HL-60/S4 treated with phorbol 12-myristate 13-acetate at 8.2 ng/mL for 4 days and 3 days (cell line): ENCODE measurements around the gene ACOX2.

Experiments
- in situ Hi-C: fragments of 300-500 bp; cut with MboI; formaldehyde crosslinking; loops from 2 replicates; pipeline ENCODE4 v1.15.0; 2022; ENCODE audit warnings: low sequenced_read_pairs

Gene ACOX2

GRCh38 chr3:58567251-58567515 lies 30.2 kb upstream of the ACOX2 start:
- in situ Hi-C loops, result no loop called here

- in situ Hi-C loops, result no loop called here
These were observed 29.6 kb upstream of the ACOX2 start for GRCh38 chr3:58566398-58567250.

GRCh38 chr3:58565621-58566397 lies 28.8 kb upstream of the ACOX2 start:
- in situ Hi-C loops, result no loop called here

GRCh38 chr3:58564456-58565160 lies 27.6 kb upstream of the ACOX2 start:
- in situ Hi-C loops, result no loop called here

GRCh38 chr3:58564054-58564453 lies 27.1 kb upstream of the ACOX2 start:
- in situ Hi-C loops, result no loop called here

- in situ Hi-C loops, result no loop called here
These were observed 26.5 kb upstream of the ACOX2 start for GRCh38 chr3:58563386-58564035.

GRCh38 chr3:58562498-58562897 lies 25.5 kb upstream of the ACOX2 start:
- in situ Hi-C loops, result no loop called here

- in situ Hi-C loops, result no loop called here
These were observed 23.9 kb upstream of the ACOX2 start for GRCh38 chr3:58560771-58561311.

- in situ Hi-C loops, result no loop called here
These were observed 22.6 kb upstream of the ACOX2 start for GRCh38 chr3:58559586-58559985.

GRCh38 chr3:58557491-58557890 lies 20.5 kb upstream of the ACOX2 start:
- in situ Hi-C loops, result no loop called here

- in situ Hi-C loops, result no loop called here
These were observed 19.8 kb upstream of the ACOX2 start for GRCh38 chr3:58556761-58557221.

- in situ Hi-C loops, result no loop called here
These were observed 19.0 kb upstream of the ACOX2 start for GRCh38 chr3:58556001-58556400.

- in situ Hi-C loops, result no loop called here
These were observed 18.2 kb upstream of the ACOX2 start for GRCh38 chr3:58555203-58555602.

- in situ Hi-C loops, result no loop called here
These were observed 16.0 kb upstream of the ACOX2 start for GRCh38 chr3:58553003-58553402.

- in situ Hi-C loops, result no loop called here
These were observed 14.7 kb upstream of the ACOX2 start for GRCh38 chr3:58551636-58552180.

- in situ Hi-C loops, result no loop called here
These were observed 7.6 kb upstream of the ACOX2 start for GRCh38 chr3:58544541-58544940.

- in situ Hi-C loops, result no loop called here
These were observed 3.3 kb upstream of the ACOX2 start for GRCh38 chr3:58540176-58540858.

GRCh38 chr3:58539626-58540025 lies 2.6 kb upstream of the ACOX2 start:
- in situ Hi-C loops, result no loop called here

GRCh38 chr3:58537412-58538301 lies 667 bp upstream of the ACOX2 start:
- in situ Hi-C loops, result no loop called here
